OCI-LY3 (cell line): ENCODE data around the gene GALNT2.

Experiments used
- H2AFZ ChIP-seq: fragments of 200-600, 300-600 bp; shearing (Covaris generic); 2 replicates; pipeline ENCODE4 v1.6.0; 2014; ENCODE audit warnings: antibody characterized with exemption, low read depth, low read length
- H3K27ac ChIP-seq: fragments of 200-600, 300-600 bp; sonication (generic); 2 replicates; pipeline ENCODE4 v1.5.1; 2014; ENCODE audit warnings: mild to moderate bottlenecking, low read length, moderate library complexity, mixed read lengths
- H3K27me3 ChIP-seq: fragments of 200-600, 300-600 bp; sonication (generic); 2 replicates; pipeline ENCODE4 v1.6.1; 2014; ENCODE audit warnings: low read depth, low read length, mixed read lengths
- H3K36me3 ChIP-seq: fragments of 200-600, 300-600 bp; sonication (generic); replicated peaks from 2 replicates; pipeline ENCODE3; 2014; ENCODE audit warnings: low read depth, low read length, mixed read lengths
- H3K4me1 ChIP-seq: fragments of 300-600, 200-600 bp; sonication (generic); 2 replicates; pipeline ENCODE4 v1.6.1; 2014; ENCODE audit warnings: low read length, mixed read lengths
- H3K4me2 ChIP-seq: fragments of 200-600, 300-600 bp; sonication (generic); 2 replicates; pipeline ENCODE4 v1.6.1; 2014; ENCODE audit warnings: low read length, mixed read lengths
- H3K4me3 ChIP-seq: fragments of 300-600, 200-600 bp; sonication (generic); 2 replicates; pipeline ENCODE4 v1.5.1; 2014; ENCODE audit warnings: antibody characterized with exemption, mild to moderate bottlenecking, low read length, moderate library complexity
- H3K79me2 ChIP-seq: fragments of 300-600, 200-600 bp; shearing (Covaris generic); 2 replicates; pipeline ENCODE4 v1.6.1; 2014; ENCODE audit warnings: mild to moderate bottlenecking, low read length, mixed read lengths
- H3K9ac ChIP-seq: fragments of 300-600, 200-600 bp; shearing (Covaris generic); 2 replicates; pipeline ENCODE4 v1.6.0; 2014; ENCODE audit warnings: mild to moderate bottlenecking, low read length, moderate library complexity
- H3K9me3 ChIP-seq: fragments of 200-600, 300-600 bp; shearing (Covaris generic); 2 replicates; pipeline ENCODE4 v1.6.1; 2014; ENCODE audit warnings: low read length, mixed read lengths; ENCODE audit not compliant: insufficient read depth
- H4K20me1 ChIP-seq: fragments of 200-600, 300-600 bp; sonication (generic); 2 replicates; pipeline ENCODE4 v1.6.1; 2016; ENCODE audit warnings: low read length, mixed read lengths; ENCODE audit not compliant: insufficient read depth
- CTCF ChIP-seq: fragments of 200-600, 300-600 bp; sonication (generic); IDR thresholded peaks from 2 replicates; pipeline ENCODE4 v1.5.1; 2014; ENCODE audit warnings: antibody characterized with exemption, low read length, low read depth
- EZH2phosphoT487 ChIP-seq: fragments of 200-600 bp; shearing (Covaris generic); IDR thresholded peaks from 2 replicates; pipeline ENCODE4 v1.6.1; 2018; ENCODE audit warnings: antibody characterized with exemption, mixed run types, low read depth

The GALNT2 gene

GRCh38 chr1:230146709-230147108 is 79.7 kb downstream of the GALNT2 start:
- Histone ChIP-seq H3K4me1 (peaks cover 67% of the 10 kb centered on the region), H4K20me1 (peaks cover 74% of the 10 kb centered on the region), H3K4me2 (peak overlapping the region; percentile 84)

GRCh38 chr1:230147253-230148125 is 80.5 kb downstream of the GALNT2 start:
- H3K4me1 ChIP-seq, result peaks cover 67% of the 10 kb centered on the region
- H3K27me3 ChIP-seq, result no peaks in the 10 kb centered on the region
- TF ChIP-seq CTCF, result no peak
- TF ChIP-seq EZH2phosphoT487, result no peak
- H3K4me2 ChIP-seq, result no peak overlapping the region
- peaks cover 76% of the 10 kb centered on the region for H3K79me2 ChIP-seq
- no peak overlapping the region for H3K27ac ChIP-seq
- H3K36me3 ChIP-seq, result peaks cover 3% of the 10 kb centered on the region
- H2AFZ ChIP-seq, result no peak overlapping the region
- H4K20me1 ChIP-seq, result peaks cover 70% of the 10 kb centered on the region
- H3K9ac ChIP-seq, result no peak overlapping the region
- no peaks in the 10 kb centered on the region for H3K9me3 ChIP-seq
- no peak overlapping the region for H3K4me3 ChIP-seq

More at GRCh38 chr1:230146709-230147108, 79.7 kb downstream of the GALNT2 start:
- Histone ChIP-seq H3K4me3 (peak overlapping the region; percentile 57), H3K27ac (no peak overlapping the region), H3K79me2 (peaks cover 75% of the 10 kb centered on the region), H3K9ac (peak overlapping the region; percentile 15; the same call in 1 of the 2 replicates), H3K27me3 (no peaks in the 10 kb centered on the region), H3K36me3 (peaks cover 3% of the 10 kb centered on the region), H2AFZ (no peak overlapping the region), H3K9me3 (no peaks in the 10 kb centered on the region)
- no peak for TF ChIP-seq EZH2phosphoT487
- TF ChIP-seq CTCF, result no peak

- Histone ChIP-seq H3K4me3 (no peak overlapping the region), H2AFZ (no peak overlapping the region), H3K9ac (no peak overlapping the region), H3K4me2 (no peak overlapping the region), H3K27me3 (no peaks in the 10 kb centered on the region), H3K27ac (no peak overlapping the region), H3K36me3 (peaks cover 3% of the 10 kb centered on the region), H4K20me1 (peaks cover 65% of the 10 kb centered on the region), H3K4me1 (peaks cover 61% of the 10 kb centered on the region), H3K79me2 (peaks cover 71% of the 10 kb centered on the region), H3K9me3 (no peaks in the 10 kb centered on the region)
- TF ChIP-seq CTCF, result no peak
- no peak for TF ChIP-seq EZH2phosphoT487
Observed at GRCh38 chr1:230148126-230148652, 81.2 kb downstream of the GALNT2 start.

GRCh38 chr1:230148768-230149469 is 81.9 kb downstream of the GALNT2 start:
- TF ChIP-seq EZH2phosphoT487 (no peak), CTCF (no peak)
- Histone ChIP-seq H3K36me3 (peaks cover 3% of the 10 kb centered on the region), H3K79me2 (peaks cover 76% of the 10 kb centered on the region), H2AFZ (no peak overlapping the region), H3K27me3 (no peaks in the 10 kb centered on the region), H3K4me2 (peak overlapping the region; percentile 92), H3K9me3 (no peaks in the 10 kb centered on the region), H3K9ac (no peak overlapping the region), H3K27ac (no peak overlapping the region), H3K4me3 (no peak overlapping the region), H3K4me1 (peaks cover 54% of the 10 kb centered on the region), H4K20me1 (peaks cover 58% of the 10 kb centered on the region)
